ENCODE data around the gene KCTD16.

DNA sequence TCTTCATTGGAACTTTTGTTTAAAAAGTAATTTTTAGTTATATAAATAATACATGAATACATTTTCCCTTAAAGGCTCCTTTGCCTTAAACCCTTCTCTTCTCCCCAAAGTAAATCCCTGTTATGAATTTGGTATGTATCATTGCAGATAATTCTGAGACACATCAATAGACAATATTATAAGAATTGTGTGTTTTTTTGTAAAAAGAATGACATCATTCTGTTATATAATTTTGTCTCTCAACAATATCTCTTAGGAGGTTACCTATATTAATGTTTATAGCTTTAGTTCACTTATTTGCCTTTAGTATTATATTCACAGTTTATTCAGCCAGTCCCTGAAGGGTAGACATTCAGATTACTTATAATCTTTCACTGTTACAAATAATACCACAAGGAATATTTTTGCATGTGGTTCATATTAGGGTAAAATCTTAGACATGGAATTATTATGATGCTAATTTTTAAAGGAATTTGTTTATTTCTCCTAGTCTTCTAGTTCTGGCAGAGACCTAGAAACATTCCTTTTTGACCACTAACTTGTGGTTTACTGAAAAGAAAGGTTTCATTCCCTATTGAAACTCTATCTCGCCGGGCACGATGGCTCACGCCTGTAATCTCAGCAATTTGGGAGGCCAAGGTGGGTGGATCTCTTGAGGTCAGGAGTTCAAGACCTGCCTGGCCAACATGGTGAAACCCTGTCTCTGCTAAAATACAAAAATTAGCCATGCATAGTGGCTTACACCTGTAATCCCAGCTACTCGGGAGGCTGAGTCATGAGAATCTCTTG is 105.6 kb downstream of the KCTD16 start:
- TF ChIP-seq, protein P1, sequence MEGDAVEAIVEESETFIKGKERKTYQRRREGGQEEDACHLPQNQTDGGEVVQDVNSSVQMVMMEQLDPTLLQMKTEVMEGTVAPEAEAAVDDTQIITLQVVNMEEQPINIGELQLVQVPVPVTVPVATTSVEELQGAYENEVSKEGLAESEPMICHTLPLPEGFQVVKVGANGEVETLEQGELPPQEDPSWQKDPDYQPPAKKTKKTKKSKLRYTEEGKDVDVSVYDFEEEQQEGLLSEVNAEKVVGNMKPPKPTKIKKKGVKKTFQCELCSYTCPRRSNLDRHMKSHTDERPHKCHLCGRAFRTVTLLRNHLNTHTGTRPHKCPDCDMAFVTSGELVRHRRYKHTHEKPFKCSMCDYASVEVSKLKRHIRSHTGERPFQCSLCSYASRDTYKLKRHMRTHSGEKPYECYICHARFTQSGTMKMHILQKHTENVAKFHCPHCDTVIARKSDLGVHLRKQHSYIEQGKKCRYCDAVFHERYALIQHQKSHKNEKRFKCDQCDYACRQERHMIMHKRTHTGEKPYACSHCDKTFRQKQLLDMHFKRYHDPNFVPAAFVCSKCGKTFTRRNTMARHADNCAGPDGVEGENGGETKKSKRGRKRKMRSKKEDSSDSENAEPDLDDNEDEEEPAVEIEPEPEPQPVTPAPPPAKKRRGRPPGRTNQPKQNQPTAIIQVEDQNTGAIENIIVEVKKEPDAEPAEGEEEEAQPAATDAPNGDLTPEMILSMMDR (IDR thresholded peaks at IDR 0.05) = no peak
- TF ChIP-seq, protein P2, sequence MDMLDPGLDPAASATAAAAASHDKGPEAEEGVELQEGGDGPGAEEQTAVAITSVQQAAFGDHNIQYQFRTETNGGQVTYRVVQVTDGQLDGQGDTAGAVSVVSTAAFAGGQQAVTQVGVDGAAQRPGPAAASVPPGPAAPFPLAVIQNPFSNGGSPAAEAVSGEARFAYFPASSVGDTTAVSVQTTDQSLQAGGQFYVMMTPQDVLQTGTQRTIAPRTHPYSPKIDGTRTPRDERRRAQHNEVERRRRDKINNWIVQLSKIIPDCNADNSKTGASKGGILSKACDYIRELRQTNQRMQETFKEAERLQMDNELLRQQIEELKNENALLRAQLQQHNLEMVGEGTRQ (IDR thresholded peaks at IDR 0.05) = no peak
- no peak for TF ChIP-seq CBX2 (IDR thresholded peaks at IDR 0.05; ENCODE audit: borderline replicate concordance, low read depth)
